Eye (tissue), 1 donor: Measurements from ENCODE around the gene PDCD11.
"Not testable (repeated sequence)": the region's sequence is repeated elsewhere in the genome, so short reads cannot be mapped to it uniquely, and the experiment has no call there.

Source experiments
- DNase-seq: peaks from one replicate; pipeline ENCODE4 v3.0.0-alpha.2; 2015

PDCD11 gene

DNA sequence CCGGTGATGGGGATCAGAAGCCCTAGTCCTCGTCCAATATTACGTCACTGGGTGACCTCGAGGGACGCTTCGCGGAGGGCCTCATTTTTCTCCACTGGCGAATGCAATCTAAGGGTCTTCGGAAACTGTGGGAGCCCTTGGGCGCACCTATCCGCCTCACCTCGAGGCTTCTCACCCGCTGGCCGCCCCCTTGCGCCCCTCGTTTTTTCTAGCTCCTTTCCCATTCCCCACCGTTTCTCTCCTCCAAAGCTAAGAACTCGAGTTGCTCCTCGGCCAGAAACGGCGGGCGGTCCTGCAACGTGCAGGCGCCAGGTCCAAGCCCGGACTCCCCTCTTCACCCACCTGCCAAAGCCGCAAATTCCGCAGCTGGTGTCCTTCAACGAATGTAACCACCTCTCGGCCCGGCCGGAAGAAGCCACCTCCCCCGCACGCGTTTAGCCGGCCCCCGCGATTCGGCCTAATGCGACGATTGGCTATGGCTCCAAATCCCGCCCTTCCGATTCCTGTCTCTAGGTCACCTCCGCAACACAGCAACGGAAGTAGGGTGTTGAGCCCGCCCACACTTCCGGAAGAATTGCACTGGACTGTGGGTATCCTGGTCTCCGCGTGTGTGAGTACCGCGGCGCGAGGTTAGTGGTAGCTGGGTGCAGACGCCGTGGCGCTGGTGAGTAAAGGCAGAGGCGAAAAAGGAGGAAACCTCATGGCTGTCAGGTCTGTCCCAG, at the start of gene PDCD11, which contains the start of gene ATP5MK:
PDCD11 (plus strand) TSS at position 560 of the 722 bp plus-strand sequence. CDS start 1,801 bp downstream, outside the sequence.
ATP5MK (minus strand) TSS at position 409 of the 722 bp plus-strand sequence. CDS start 4,018 bp downstream, outside the sequence.
- DNase-seq: peak; percentile 99

GRCh38 chr10:103350175-103350516, 46.3 kb upstream of the PDCD11 start:
- DNase-seq: no peak

- peak; percentile 96 for DNase-seq
Measured at GRCh38 chr10:103350517-103351260, 45.7 kb upstream of the PDCD11 start, which contains the start of gene PCGF6. Gene PCGF6, minus strand, starts transcription at chr10:103351140. Its CDS starts 74 bp downstream, at chr10:103351066.

DNA sequence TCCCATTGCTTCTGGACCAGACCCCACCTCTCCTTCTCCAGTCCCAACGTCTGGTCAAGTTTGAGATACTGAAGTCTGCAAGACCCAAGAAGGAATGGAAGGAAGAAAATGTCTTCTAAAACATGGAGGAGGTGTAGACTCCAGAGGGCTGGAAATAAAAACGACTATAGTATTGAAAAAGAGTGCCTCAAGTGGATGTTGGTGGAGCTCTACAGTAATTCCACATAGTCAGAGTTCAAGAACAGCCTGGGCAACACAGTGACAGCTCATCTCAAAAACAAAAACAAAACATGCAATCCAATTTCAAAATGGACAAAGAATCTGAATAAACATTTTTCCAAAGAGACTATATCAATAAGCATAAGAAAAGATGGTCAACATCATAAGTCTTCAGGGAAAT, 43.1 kb upstream of the PDCD11 start:
- DNase-seq: no peak

- DNase-seq: not testable (repeated sequence)
Measured at GRCh38 chr10:103354567-103354966, 41.9 kb upstream of the PDCD11 start.

DNA sequence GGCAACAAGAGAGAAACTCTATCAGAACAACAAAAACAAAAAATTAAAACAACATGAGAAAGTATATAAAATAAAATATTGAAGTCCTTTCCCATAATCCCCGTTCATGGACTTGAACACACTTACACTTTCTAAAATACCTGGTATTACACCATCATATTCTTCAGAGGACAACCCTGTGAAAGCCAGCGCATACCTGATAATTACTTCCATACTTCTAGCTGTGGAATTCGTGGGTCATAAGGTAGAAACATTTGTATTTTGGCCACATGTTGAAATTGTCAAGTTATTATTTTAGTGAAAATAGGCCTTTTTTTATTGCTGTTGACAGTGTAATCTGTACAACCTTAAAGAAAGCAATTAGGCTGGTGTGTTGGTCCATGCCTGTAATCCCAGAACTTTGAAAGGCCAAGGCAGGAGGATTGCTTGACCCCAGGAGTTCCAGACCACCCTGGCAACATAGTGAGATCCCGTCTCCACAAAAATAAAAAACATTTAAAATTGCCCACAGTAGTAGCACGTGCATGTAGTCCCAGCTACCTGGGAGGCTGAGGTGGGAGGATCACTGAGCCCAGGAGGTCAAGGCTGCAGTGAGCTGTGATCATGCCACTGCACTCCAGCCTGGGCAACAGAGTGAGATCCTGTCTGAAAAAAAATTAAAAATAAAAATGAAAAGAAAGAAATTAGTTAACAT, 40.4 kb upstream of the PDCD11 start:
- no peak for DNase-seq

- not testable (repeated sequence) for DNase-seq
Measured at GRCh38 chr10:103359493-103359892, 36.9 kb upstream of the PDCD11 start.

- DNase-seq: not testable (repeated sequence)
Measured at GRCh38 chr10:103360791-103361190, 35.6 kb upstream of the PDCD11 start.

- no peak for DNase-seq
Measured at GRCh38 chr10:103367379-103367781, 29.0 kb upstream of the PDCD11 start.

- DNase-seq: peak; percentile 98
Measured at GRCh38 chr10:103367782-103368518, 28.5 kb upstream of the PDCD11 start, which contains the start of gene TAF5. Gene TAF5, plus strand, starts transcription at chr10:103367976. Its CDS starts 14 bp downstream, at chr10:103367990.

- DNase-seq: no peak
Measured at GRCh38 chr10:103373544-103373943, 22.9 kb upstream of the PDCD11 start.

DNA sequence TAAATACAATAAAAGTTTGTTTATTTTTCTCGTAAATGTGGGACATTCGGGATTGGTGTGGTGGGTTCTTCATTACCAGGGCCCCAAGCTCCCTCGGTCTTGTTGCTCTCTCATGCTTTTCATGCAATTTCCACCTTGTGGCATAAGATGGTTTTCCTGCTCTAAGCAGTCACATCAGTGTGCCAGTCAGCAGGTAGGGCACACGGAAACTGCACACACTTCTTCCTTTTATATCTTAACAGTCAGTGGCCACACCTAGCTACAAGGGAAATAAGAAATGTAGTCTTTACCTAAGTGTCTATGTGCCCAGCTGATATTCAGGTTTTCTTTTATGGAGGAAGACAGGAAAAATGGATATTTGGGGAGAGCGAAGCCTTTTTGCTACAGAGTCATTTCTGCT, 22.2 kb upstream of the PDCD11 start:
- no peak for DNase-seq

GRCh38 chr10:103382769-103383168, 13.7 kb upstream of the PDCD11 start:
- no peak for DNase-seq

DNA sequence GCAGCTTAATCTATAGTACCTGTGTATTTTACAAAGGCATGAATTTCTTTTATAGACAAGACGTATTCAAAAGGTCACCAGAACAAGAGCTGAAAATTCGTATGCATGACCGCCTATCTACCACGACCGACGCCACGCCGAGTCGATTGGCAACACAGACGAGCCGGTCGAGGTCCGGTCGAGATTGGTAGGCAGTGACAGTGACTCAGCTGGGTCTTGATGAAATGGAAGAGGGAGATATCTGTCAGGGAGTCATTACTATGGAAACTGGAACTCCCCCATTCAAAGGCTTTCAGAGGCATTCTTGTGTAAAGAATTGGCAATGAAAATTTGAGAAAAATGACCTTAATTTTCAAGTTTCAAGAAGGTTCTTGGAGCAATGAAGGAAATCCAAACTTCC, 2.2 kb upstream of the PDCD11 start:
- no peak for DNase-seq

GRCh38 chr10:103395754-103396066, 716 bp upstream of the PDCD11 start:
- peak; percentile 59 for DNase-seq

DNA sequence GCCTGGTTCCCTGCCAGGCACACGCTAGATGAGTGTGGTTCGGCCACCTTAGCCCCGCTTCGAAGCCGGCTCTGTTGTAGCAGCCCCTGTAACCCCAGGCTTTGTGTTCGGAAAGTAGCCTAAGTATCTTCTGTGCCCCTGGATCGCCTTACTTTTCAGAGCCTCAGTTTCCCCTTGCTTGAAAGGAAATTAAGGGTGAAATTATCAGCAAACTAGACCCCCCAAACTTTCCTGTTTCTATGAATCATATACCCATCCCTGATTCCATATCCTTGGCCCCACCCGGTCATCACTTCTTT, 312 bp downstream of the PDCD11 start:
- DNase-seq: no peak

- peak; percentile 1 for DNase-seq
Measured at GRCh38 chr10:103397191-103397825, 882 bp downstream of the PDCD11 start.

DNA sequence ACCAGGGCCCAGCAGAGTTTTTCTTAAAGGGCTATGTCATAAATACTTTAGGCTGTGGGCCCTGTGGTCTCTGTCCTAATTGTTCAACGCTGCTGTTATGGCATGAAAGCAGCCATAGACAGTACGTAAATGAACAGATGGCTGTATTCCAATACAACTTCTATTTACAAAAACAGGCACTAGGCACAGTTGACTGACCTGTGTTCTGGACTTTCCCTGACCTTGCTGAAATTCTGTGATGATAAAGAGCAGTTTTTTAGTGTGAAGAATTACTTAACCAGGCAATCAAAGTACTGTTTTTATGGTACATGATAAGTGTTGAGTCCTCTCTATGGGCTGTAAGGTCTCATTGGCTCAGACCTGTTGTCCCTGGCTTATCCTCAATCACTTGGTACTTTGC, 17.1 kb downstream of the PDCD11 start:
- DNase-seq: no peak

- no peak for DNase-seq
Measured at GRCh38 chr10:103415581-103415980, 19.2 kb downstream of the PDCD11 start.

GRCh38 chr10:103416436-103417147, 20.2 kb downstream of the PDCD11 start:
- peak; percentile 81 for DNase-seq

GRCh38 chr10:103417148-103417469, 20.7 kb downstream of the PDCD11 start:
- not testable (repeated sequence) for DNase-seq

DNA sequence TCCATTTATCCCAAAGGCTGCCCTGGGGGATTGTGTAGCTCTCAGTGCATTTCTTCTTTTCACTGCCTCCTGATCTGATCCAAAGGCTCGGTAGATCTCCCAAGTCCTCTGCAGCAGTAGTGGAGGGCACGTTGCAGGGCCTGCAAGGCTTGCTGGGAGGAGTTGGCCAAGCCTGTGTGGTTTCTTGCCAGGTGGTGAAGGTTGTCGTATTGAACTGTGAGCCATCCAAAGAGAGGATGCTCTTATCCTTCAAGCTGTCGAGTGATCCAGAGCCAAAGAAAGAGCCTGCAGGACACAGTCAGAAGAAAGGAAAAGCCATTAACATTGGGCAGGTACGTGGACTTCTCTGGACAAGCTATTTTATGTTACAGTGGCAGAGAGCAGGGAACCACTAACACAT, 21.2 kb downstream of the PDCD11 start:
- DNase-seq: no peak
